ENCODE data around the gene P2RX4. TPM values are rescaled to one million over a fixed set of nuclear protein-coding genes. Genes with fewer than 3 reads are reported as not detected.

P2RX4 gene
- total and polyA plus RNA-seq, 9 of the 15 experiments (the other 6 are each of a cell fraction or from before 2014, with no cell fraction given), result 6.6 to 21.5 (median 11.7) TPM

- no peak for TF ChIP-seq CUX1 (CRISPR knock-in tag; IDR thresholded peaks at IDR 0.05)
- TF ChIP-seq IRF9 (tag; IDR thresholded peaks at IDR 0.05), result no peak
- TF ChIP-seq ADNP (tag; IDR thresholded peaks at IDR 0.05), result 0 out of 2 replicates have a peak, but pooled peaks have one; percentile 28
- TF ChIP-seq ZNF146 (CRISPR knock-in tag; IDR thresholded peaks at IDR 0.05; ENCODE audit: unreplicated experiment), result peak; percentile 64
- TF ChIP-seq SRSF7 (optimal IDR thresholded peaks at IDR 0.05; ENCODE audit: low read depth, low read length), result no peak
- FAIRE-seq (no peak), ATAC-seq (no peak), DNase-seq (ENCODE audit: extremely low read depth in 1 of 4, low spot score in 3 of 4) (no peak)
- BruUV-seq (replicated peaks), result no TSS peak
- Histone ChIP-seq H3K27ac (ENCODE audit: extremely low read depth, low read depth, low read length) (no peak overlapping the region), H3K9ac (ENCODE audit: insufficient read depth in 1 of 2, low read depth in 2 of 2, low read length in 2 of 2) (no peak overlapping the region), H4K20me1 (replicated peaks; ENCODE audit: control insufficient read depth, insufficient read depth, low read length) (no peaks in the 10 kb centered on the region), H3K27me3 (ENCODE audit: control insufficient read depth in 2 of 2, insufficient read depth in 2 of 2, low read length in 2 of 2) (no peaks in the 10 kb centered on the region), H2AFZ (ENCODE audit: low read depth, low read length) (no peak overlapping the region), H3K4me2 (ENCODE audit: insufficient read depth, low read length) (no peak overlapping the region), H3K4me3 (no peak overlapping the region), H3K9me1 (ENCODE audit: control insufficient read depth, insufficient read depth, low read length) (no peaks in the 10 kb centered on the region), H3K4me1 (replicated peaks in 1 of 2; ENCODE audit: control insufficient read depth in 2 of 2, insufficient read depth in 2 of 2, low read length in 2 of 2) (peaks cover 7 to 18% of the 10 kb centered on the region in 2 experiments; a peak in 4 of 5 replicates), H3K9me3 (replicated peaks; ENCODE audit: control insufficient read depth, insufficient read depth, low read depth, low read length) (no peaks in the 10 kb centered on the region), H3K36me3 (ENCODE audit: control insufficient read depth, insufficient read depth, low read length) (peaks cover 58% of the 10 kb centered on the region), H3K79me2 (ENCODE audit: control insufficient read depth, insufficient read depth, low read length) (no peaks in the 10 kb centered on the region)
- CTCF ChIA-PET (ENCODE audit: low intra/inter-chr PET ratio), result no interaction called here
- in situ Hi-C loops (cut with MboI) (no loop called here), intact Hi-C loops (cut with micrococcal nuclease) (no loop called here)
- POLR2A ChIA-PET, result interaction anchor here (0.7 to 0.9 kb wide), 2 partner anchors 10 to 181 kb away, joined by 3 to 5 read pairs; no protein-coding TSS in a partner anchor
- 94% methylated on average over 1 of the region's 1 CpG for WGBS (ENCODE audit: insufficient coverage, low coverage, missing lambda C conversion rate)
Measured at GRCh38 chr12:121267822-121268221, 57.9 kb downstream of the P2RX4 start.
